Breast epithelium (tissue), 4 donors: ENCODE measurements around the gene TACO1. TPM values are rescaled to one million over a fixed set of nuclear protein-coding genes. Genes with fewer than 3 reads are reported as not detected.

ENCODE experiments used
- DNase-seq, 2 donors: peaks; one replicate each; pipeline ENCODE4 v3.0.0-alpha.2; 2019; ENCODE audit warnings: low spot score in 2 of 2
- H3K27ac ChIP-seq, 2 donors: fragments of 200-600 bp; sonication (generic) in 1 of 2; one replicate each; pipeline ENCODE4 v1.5.1; 2016 to 2019; ENCODE audit warnings: mild to moderate bottlenecking in 1 of 2
- H3K27me3 ChIP-seq, 2 donors: fragments of 200-600 bp; sonication (generic) in 1 of 2; one replicate each; pipeline versions ENCODE4 v1.5.1 to v1.6.0; 2017 to 2019; ENCODE audit warnings: control low read depth in 1 of 2, mild to moderate bottlenecking in 1 of 2
- H3K36me3 ChIP-seq: fragments of 200-600 bp; one replicate; pipeline ENCODE4 v1.5.1; 2019
- H3K4me1 ChIP-seq, 2 donors: fragments of 200-600 bp; sonication (generic); one replicate each; pipeline ENCODE4 v1.5.1; 2016 to 2019; ENCODE audit warnings: control low read depth in 1 of 2
- H3K4me3 ChIP-seq, 3 donors: fragments of 200-600 bp; sonication (generic); 1 replicate in 2 of 3; 2 replicates in 1 of 3; pipeline ENCODE4 v1.5.1; 2016 to 2019; ENCODE audit warnings: mild to moderate bottlenecking in 3 of 3, moderate library complexity in 2 of 3
- H3K9me3 ChIP-seq, 2 donors: fragments of 200-600 bp; sonication (generic) in 1 of 2; one replicate each; pipeline ENCODE4 v1.5.1; 2016 to 2019; ENCODE audit warnings: control low read depth in 1 of 2
- POLR2A ChIP-seq: fragments of 450-650 bp; IDR thresholded peaks from one replicate; pipeline ENCODE4 v1.6.1; 2016; ENCODE audit warnings: antibody characterized with exemption, mild to moderate bottlenecking, moderate library complexity
- POLR2AphosphoS5 ChIP-seq, 3 donors: sonication (generic); formaldehyde crosslinking; IDR thresholded peaks; one replicate each; pipeline ENCODE4 v1.6.1; 2017; ENCODE audit warnings: antibody characterized with exemption in 3 of 3
- intact Hi-C: fragments of 100-400 bp; cut with DNase I; formaldehyde crosslinking; loops from one replicate; pipeline ENCODE4 v1.15.1; 2023; ENCODE audit warnings: low total_unique reads
- total RNA-seq, 3 donors: library from RNA; depleted of rRNA; stranded (reverse); fragments of >200 nt; gene quantifications; one replicate each; pipeline ENCODE4 v1.1.0, GENCODE V29; 2016
- TF ChIP-seq, protein P1 (sequence below), 3 donors: fragments of 450-650 bp; IDR thresholded peaks; one replicate each; pipeline ENCODE4 v1.5.1; 2016 to 2017; ENCODE audit warnings: antibody characterized with exemption in 3 of 3, mild to moderate bottlenecking in 3 of 3, moderate library complexity in 3 of 3

The TACO1 gene
- total RNA-seq, 3 donors from 2014 or later, result 11.0 to 12.4 (median 11.1) TPM

DNA sequence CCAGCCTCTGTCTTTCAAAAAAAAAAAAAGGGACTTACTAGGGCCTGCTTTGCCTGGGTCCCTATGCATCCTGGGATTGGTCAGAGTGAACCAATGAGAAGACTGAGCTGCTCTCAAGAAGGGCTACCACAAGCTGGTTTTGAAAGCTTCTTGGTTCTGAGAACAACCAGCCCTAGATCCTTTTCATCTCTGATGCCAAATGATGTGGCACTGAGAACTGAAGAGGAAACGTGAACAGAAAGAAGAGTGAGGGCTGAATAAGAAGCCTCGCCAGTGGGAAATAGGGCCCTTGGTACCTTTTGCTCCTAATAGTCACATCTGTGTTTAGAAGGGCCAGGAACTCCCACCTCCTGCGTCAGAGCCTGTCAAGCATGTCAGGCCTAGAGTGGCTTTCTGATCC, 10.7 kb downstream of the TACO1 start:
- intact Hi-C loops, result loop anchor here (10.0 kb wide), 1 partner anchor 187 kb away; no protein-coding TSS in a partner anchor
- no peaks in the 10 kb centered on the region for H3K9me3 ChIP-seq
- TF ChIP-seq, protein P1, sequence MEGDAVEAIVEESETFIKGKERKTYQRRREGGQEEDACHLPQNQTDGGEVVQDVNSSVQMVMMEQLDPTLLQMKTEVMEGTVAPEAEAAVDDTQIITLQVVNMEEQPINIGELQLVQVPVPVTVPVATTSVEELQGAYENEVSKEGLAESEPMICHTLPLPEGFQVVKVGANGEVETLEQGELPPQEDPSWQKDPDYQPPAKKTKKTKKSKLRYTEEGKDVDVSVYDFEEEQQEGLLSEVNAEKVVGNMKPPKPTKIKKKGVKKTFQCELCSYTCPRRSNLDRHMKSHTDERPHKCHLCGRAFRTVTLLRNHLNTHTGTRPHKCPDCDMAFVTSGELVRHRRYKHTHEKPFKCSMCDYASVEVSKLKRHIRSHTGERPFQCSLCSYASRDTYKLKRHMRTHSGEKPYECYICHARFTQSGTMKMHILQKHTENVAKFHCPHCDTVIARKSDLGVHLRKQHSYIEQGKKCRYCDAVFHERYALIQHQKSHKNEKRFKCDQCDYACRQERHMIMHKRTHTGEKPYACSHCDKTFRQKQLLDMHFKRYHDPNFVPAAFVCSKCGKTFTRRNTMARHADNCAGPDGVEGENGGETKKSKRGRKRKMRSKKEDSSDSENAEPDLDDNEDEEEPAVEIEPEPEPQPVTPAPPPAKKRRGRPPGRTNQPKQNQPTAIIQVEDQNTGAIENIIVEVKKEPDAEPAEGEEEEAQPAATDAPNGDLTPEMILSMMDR (IDR thresholded peaks at IDR 0.05), result no peak
- no peak for TF ChIP-seq POLR2A
- TF ChIP-seq POLR2AphosphoS5 (IDR thresholded peaks at IDR 0.05), result no peak
- DNase-seq, result no peak
- H3K36me3 ChIP-seq, result peaks cover 12% of the 10 kb centered on the region
- no peaks in the 10 kb centered on the region for H3K27me3 ChIP-seq
- no peak overlapping the region for H3K27ac ChIP-seq
- H3K4me3 ChIP-seq, result no peak overlapping the region
- no peaks in the 10 kb centered on the region for H3K4me1 ChIP-seq

DNA sequence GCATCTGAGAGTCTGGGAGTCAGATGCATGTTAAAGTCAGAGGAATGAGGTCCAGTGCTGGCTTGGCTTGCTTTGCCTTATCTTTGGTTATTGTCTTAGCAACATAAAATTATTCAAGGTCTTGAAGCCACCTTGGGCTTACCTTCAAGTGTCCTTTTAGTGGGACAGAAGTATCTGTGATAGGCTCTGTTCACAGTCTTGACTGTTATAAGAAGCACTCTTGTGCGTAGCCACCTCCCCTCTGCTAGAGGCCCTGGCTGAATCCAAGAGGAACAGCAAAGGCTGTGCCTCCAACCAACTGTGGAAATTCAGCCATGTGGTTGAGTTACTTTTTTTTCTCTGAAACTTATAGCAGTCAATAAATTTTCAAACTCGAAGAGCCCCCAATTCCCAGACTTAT, 13.0 kb downstream of the TACO1 start:
- intact Hi-C loops, result loop anchor here (10.0 kb wide), 1 partner anchor 189 kb away; no protein-coding TSS in a partner anchor
- Histone ChIP-seq H3K9me3 (no peaks in the 10 kb centered on the region), H3K4me3 (no peak overlapping the region), H3K36me3 (no peaks in the 10 kb centered on the region), H3K27ac (no peak overlapping the region), H3K27me3 (no peaks in the 10 kb centered on the region), H3K4me1 (no peaks in the 10 kb centered on the region)
- no peak for DNase-seq
- TF ChIP-seq POLR2A (no peak), POLR2AphosphoS5 (IDR thresholded peaks at IDR 0.05) (no peak)
- TF ChIP-seq, protein P1 (IDR thresholded peaks at IDR 0.05), result no peak

DNA sequence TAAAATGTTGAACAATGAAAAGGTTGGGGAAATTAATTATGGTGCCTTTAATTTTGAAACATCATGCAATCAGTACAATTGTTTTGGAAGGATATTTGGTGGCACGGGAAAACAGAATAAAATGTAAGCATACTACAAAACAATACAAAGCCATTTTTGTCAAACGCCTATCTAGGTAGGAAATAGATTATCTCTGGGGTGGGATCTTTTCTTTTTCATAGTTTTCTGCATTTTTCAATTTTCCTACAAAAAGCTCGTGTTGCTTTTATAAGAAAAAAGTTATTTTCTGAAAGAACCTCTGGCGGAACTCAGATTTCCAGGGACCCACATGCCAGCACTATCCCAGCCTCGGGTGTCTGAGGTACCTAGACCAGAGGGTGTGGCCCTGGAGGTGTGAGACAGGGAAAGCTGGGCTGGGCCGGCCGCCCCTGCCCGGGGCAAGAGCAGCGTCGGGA, 20.6 kb downstream of the TACO1 start:
- intact Hi-C loops, result no loop called here

DNA sequence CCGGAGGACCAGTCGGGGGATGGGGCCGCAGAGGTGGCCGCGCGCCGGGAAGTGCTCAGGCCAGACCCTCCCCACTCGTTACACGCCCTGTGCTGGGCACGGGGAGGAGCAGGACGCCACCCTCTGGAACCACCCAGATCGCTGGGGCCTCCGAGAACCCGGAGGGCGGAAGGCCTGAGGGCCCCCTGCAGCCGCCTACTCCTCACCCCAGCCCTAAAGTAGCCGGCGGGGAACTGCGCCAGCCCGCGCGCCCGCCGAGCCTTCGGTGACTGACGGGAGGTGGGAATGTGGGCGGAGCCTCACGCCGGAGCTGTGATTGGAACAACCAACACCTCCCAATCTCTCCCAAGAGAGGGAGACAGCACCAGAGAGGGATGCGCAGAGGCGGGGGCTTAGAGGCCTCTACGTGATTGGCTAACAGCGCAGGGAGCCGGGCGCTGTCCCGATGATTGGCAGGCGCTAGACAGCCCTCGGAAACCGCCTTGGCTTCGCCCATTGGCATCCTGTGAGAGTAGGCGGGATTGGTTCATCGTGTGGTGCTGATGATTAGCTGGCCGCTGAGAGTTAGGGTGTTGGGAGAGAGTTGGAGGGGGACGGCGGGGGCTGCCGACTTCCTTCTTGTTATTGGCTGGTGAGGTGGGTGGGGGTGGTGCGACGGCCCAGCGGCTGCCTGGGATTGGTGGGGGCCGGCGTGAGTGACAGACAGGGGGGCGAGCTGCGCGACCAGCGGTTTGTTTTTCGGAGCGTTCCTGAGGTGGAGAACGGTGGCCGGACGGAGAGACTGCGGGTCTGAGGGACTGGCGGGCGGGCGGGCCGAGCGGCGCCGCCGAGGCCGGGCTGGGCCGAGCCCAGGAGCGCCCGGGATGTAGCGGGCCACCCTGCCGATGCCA, 21.2 kb downstream of the TACO1 start, which contains the start of gene MAP3K3:
Gene MAP3K3 (plus strand): TSS at position 734 of the 890 bp plus-strand sequence. CDS start 343 bp downstream, outside the sequence.
- Histone ChIP-seq H3K27ac (peak within 1 kb of the TSS; percentile 86 to 97), H3K36me3 (no peaks in the 10 kb centered on the region), H3K9me3 (no peaks in the 10 kb centered on the region), H3K4me3 (peak within 1 kb of the TSS; percentile 76 to 82 (median 81)), H3K27me3 (no peaks in the 10 kb centered on the region), H3K4me1 (peaks cover 0 to 21% of the 10 kb centered on the region in 2 donors)
- peak; percentile 98 to 100 for DNase-seq
- TF ChIP-seq POLR2AphosphoS5 (IDR thresholded peaks at IDR 0.05) (peak; percentile 66 to 78 (median 72)), POLR2A (peak; percentile 74)
- TF ChIP-seq, protein P1 (IDR thresholded peaks at IDR 0.05), result no peak
- intact Hi-C loops, result no loop called here

More for the DNA sequence above, 20.6 kb downstream of the TACO1 start:
- Histone ChIP-seq H3K27ac (peak overlapping the region; percentile 86 to 97), H3K4me1 (peaks cover 0 to 21% of the 10 kb centered on the region in 2 donors), H3K27me3 (no peaks in the 10 kb centered on the region), H3K9me3 (no peaks in the 10 kb centered on the region), H3K4me3 (peak overlapping the region; percentile 76 to 82 (median 81)), H3K36me3 (no peaks in the 10 kb centered on the region)
- no peak for TF ChIP-seq POLR2A
- TF ChIP-seq POLR2AphosphoS5 (IDR thresholded peaks at IDR 0.05), result no peak
- TF ChIP-seq, protein P1 (IDR thresholded peaks at IDR 0.05), result no peak
- no peak for DNase-seq
